RWPE2 (cell line): Measurements from ENCODE around the gene FABP7.

ENCODE experiments used
- ATAC-seq: fragments of 200-7000 bp; cut with Tn5 transposase; 3 replicates; pipeline ENCODE4 v1.9.1; 2021; ENCODE audit warnings: low read depth
- DNase-seq: peaks from one replicate; pipeline ENCODE4 v3.0.0-alpha.2; 2020; ENCODE audit warnings: low spot score
- H3K27ac ChIP-seq: fragments of 450-650 bp; 2 replicates; pipeline ENCODE4 v1.5.1; 2017; ENCODE audit warnings: mild to moderate bottlenecking; ENCODE audit not compliant: poor library complexity, severe bottlenecking
- H3K27me3 ChIP-seq: fragments of 250-450 bp; sonication (Bioruptor Pico); 2 replicates; pipeline ENCODE4 v1.5.1; 2021; ENCODE audit warnings: mild to moderate bottlenecking, moderate library complexity; ENCODE audit not compliant: insufficient read depth, poor library complexity, severe bottlenecking
- H3K36me3 ChIP-seq: fragments of 250-450 bp; sonication (Bioruptor Pico); 2 replicates; pipeline ENCODE4 v1.5.1; 2020; ENCODE audit warnings: low read depth, mild to moderate bottlenecking, moderate library complexity
- H3K4me1 ChIP-seq: fragments of 250-450 bp; sonication (Bioruptor Pico); 2 replicates; pipeline ENCODE4 v1.5.1; 2021; ENCODE audit warnings: mild to moderate bottlenecking, moderate library complexity; ENCODE audit not compliant: insufficient read depth, poor library complexity, severe bottlenecking
- H3K4me3 ChIP-seq: fragments of 250-450 bp; sonication (Bioruptor Pico); 2 replicates; pipeline ENCODE4 v1.5.1; 2021; ENCODE audit warnings: mild to moderate bottlenecking, moderate library complexity; ENCODE audit not compliant: severe bottlenecking
- H3K9me3 ChIP-seq: fragments of 250-450 bp; sonication (Bioruptor Pico); 2 replicates; pipeline ENCODE4 v1.5.1; 2021; ENCODE audit warnings: mild to moderate bottlenecking, moderate library complexity; ENCODE audit not compliant: severe bottlenecking
- TF ChIP-seq, protein P1 (sequence below): fragments of 450-650 bp; IDR thresholded peaks from one replicate; pipeline ENCODE4 v1.5.1; 2017; ENCODE audit warnings: mild to moderate bottlenecking, moderate library complexity; ENCODE audit not compliant: poor library complexity, severe bottlenecking

The FABP7 gene

GRCh38 chr6:122803171-122803661 lies 23.7 kb downstream of the FABP7 start:
- Histone ChIP-seq H3K9me3 (no peaks in the 10 kb centered on the region), H3K4me1 (peaks cover 25% of the 10 kb centered on the region), H3K27me3 (no peaks in the 10 kb centered on the region), H3K36me3 (no peaks in the 10 kb centered on the region), H3K4me3 (no peak overlapping the region), H3K27ac (no peak overlapping the region)
- TF ChIP-seq, protein P1, sequence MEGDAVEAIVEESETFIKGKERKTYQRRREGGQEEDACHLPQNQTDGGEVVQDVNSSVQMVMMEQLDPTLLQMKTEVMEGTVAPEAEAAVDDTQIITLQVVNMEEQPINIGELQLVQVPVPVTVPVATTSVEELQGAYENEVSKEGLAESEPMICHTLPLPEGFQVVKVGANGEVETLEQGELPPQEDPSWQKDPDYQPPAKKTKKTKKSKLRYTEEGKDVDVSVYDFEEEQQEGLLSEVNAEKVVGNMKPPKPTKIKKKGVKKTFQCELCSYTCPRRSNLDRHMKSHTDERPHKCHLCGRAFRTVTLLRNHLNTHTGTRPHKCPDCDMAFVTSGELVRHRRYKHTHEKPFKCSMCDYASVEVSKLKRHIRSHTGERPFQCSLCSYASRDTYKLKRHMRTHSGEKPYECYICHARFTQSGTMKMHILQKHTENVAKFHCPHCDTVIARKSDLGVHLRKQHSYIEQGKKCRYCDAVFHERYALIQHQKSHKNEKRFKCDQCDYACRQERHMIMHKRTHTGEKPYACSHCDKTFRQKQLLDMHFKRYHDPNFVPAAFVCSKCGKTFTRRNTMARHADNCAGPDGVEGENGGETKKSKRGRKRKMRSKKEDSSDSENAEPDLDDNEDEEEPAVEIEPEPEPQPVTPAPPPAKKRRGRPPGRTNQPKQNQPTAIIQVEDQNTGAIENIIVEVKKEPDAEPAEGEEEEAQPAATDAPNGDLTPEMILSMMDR: no peak
- ATAC-seq: no peak
- no peak for DNase-seq

GRCh38 chr6:122804962-122805485 lies 25.5 kb downstream of the FABP7 start:
- H3K4me3 ChIP-seq: no peak overlapping the region
- peaks cover 8% of the 10 kb centered on the region for H3K4me1 ChIP-seq
- H3K36me3 ChIP-seq: no peaks in the 10 kb centered on the region
- no peaks in the 10 kb centered on the region for H3K27me3 ChIP-seq
- TF ChIP-seq, protein P1: no peak
- no peaks in the 10 kb centered on the region for H3K9me3 ChIP-seq
- no peak for ATAC-seq
- no peak overlapping the region for H3K27ac ChIP-seq
- DNase-seq: no peak

DNA sequence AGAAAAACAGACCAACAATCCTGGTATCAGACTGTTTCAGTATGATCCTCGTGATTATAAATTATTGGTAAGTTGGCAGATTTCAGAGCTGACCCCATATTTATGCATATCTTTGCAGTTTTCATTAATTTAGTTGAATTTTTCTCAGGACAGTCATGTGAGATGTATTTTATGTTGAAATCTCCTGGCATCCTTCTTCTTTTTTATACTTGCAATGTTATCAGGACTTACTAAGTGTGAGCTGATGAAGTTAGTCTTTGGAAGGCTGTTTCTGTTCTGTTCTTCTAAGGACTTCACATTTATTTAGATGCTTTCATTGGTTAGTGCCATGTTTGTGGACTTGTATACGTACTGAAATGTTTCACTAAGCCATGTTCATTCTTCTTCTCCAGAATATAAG lies 26.8 kb downstream of the FABP7 start:
- ATAC-seq (no peak), DNase-seq (no peak)
- no peak overlapping the region for H3K4me3 ChIP-seq
- H3K4me1 ChIP-seq: no peaks in the 10 kb centered on the region
- TF ChIP-seq, protein P1: no peak
- no peaks in the 10 kb centered on the region for H3K36me3 ChIP-seq
- H3K27ac ChIP-seq: no peak overlapping the region
- H3K27me3 ChIP-seq: no peaks in the 10 kb centered on the region
- no peaks in the 10 kb centered on the region for H3K9me3 ChIP-seq

GRCh38 chr6:122808121-122808885 lies 28.8 kb downstream of the FABP7 start:
- DNase-seq: no peak
- no peak for ATAC-seq
- TF ChIP-seq, protein P1: no peak
- no peaks in the 10 kb centered on the region for H3K9me3 ChIP-seq
- no peaks in the 10 kb centered on the region for H3K4me1 ChIP-seq
- no peak overlapping the region for H3K27ac ChIP-seq
- no peaks in the 10 kb centered on the region for H3K36me3 ChIP-seq
- no peaks in the 10 kb centered on the region for H3K27me3 ChIP-seq
- H3K4me3 ChIP-seq: no peak overlapping the region

- ATAC-seq (no peak), DNase-seq (no peak)
- H3K36me3 ChIP-seq: no peaks in the 10 kb centered on the region
- H3K4me1 ChIP-seq: no peaks in the 10 kb centered on the region
- H3K9me3 ChIP-seq: no peaks in the 10 kb centered on the region
- H3K4me3 ChIP-seq: no peak overlapping the region
- TF ChIP-seq, protein P1: no peak
- H3K27ac ChIP-seq: no peak overlapping the region
- H3K27me3 ChIP-seq: no peaks in the 10 kb centered on the region
These were observed 29.5 kb downstream of the FABP7 start for GRCh38 chr6:122809001-122809400.
